NCI-H2227 (cell line): ENCODE results near the gene ODAD2.

ENCODE experiments used
- DNase-seq: peaks from one replicate; lab custom pipeline; 2025; ENCODE audit not compliant: unreplicated experiment; lab: John Stamatoyannopoulos, UW

Gene ODAD2

DNA sequence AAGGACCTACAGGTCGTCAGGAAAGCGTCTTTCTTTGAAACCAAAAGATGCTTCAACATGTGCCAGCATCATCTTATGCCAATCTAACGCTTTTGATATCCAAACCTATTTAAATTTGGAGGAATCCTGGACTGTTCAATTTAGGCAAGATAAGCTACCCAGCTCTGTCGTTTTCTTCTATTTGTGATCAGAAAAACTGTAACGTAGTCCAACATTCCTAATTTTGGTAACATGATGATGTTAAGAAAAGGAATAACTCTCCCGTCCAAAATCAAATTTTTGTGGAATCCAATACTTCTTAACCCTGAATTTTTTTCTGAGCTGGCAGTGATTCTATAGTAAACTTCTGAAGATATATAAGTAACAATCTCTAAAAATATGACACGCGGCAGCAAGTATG is 160.0 kb downstream of the ODAD2 start:
- no peak for DNase-seq

DNA sequence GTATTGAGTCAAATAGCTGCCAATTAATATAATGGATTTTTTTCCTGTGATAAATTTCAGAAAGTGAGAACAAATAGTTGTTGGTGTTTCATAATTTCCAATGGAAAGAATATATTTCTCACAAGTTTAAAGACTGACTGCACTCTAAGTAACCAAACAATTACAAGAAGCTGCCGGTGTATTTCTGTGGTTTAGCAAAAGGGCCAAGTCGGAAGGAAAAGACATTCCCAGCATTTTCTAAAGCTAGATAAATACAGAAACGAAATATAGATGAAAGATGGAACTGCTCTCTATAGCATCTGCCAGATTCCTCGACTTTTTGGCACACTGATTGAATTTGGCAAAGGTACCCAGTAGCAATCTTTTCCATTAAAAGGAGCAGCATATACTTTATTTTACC is 160.5 kb downstream of the ODAD2 start:
- no peak for DNase-seq

GRCh38 chr10:27834476-27834875 is 164.4 kb downstream of the ODAD2 start:
- no peak for DNase-seq

DNA sequence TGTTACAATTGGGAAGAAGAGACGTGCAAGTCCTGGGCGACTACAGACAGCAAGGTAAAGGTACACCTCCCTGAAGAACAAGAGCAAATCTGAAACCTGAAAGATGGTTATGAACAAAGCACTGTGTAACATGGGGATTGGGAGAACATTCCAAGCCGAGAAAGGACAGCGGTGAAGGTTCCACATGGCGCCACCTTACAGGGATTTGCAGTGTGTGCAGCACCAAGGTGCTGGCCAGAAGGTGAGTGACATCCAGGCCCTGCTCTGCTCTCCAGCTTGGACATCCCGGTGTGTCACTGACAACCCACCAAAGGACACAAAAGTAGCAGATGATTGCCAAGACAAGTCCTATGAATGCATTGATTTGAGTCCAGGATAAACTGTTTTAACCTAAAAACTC is 165.1 kb downstream of the ODAD2 start:
- DNase-seq, result no peak

- no peak for DNase-seq
Measured at GRCh38 chr10:27832826-27833225, 166.1 kb downstream of the ODAD2 start.

GRCh38 chr10:27826369-27826768 is 172.5 kb downstream of the ODAD2 start:
- DNase-seq, result no peak

GRCh38 chr10:27822301-27822700 is 176.6 kb downstream of the ODAD2 start:
- DNase-seq, result no peak

DNA sequence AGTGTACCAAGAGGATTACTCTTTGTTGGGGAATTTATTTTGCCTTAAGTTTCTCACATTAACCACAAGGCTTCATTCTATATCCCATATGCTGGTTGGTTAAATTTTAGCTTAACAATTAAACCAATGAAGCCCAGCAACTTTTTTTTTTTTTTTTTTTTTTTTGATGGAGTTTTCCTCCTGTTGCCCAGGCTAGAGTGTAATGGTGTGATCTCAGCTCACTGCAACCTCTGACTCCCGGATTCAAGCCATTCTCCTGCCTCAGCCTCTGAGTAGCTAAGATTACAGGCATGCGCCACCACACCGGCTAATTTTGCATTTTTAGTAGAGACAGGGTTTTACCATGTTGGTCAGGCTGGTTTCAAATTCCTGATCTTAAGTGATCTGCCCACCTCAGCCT is 178.2 kb downstream of the ODAD2 start:
- DNase-seq, result no peak

DNA sequence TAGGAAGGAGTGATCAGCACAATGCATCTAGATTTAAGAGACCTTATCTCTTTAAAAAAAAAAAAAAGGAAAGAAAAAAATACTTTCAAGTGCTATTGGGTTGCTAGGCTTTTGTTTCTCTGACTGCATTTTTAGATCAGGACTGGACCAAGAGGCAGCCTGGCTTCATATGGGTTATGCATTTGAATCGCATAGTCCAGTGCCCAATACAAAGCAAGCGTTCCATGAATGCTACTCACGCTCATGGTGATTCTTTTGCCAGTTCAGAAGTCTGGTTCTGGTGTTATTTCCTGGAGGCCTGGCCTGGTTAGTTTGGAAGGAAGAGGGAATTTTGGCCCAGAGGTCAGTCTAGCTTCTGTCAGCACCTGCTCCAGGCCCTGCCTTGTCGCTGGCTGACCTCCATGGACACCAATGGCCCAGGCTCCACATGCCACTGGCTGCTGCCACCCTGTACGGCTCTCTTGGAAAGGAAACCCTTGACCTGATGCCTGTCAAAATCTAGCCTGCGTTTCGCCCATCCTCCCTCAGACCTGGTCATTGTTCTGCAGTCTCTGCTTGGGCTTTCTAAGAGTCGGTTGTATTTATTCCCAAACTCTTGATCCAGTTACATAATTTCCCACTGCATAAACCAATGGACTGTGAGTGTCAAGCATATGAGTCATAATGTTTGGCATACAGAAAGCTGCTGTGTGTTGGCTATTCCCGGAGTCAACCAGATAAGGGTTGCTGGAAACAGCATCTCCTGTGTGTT is 178.9 kb downstream of the ODAD2 start:
- no peak for DNase-seq

DNA sequence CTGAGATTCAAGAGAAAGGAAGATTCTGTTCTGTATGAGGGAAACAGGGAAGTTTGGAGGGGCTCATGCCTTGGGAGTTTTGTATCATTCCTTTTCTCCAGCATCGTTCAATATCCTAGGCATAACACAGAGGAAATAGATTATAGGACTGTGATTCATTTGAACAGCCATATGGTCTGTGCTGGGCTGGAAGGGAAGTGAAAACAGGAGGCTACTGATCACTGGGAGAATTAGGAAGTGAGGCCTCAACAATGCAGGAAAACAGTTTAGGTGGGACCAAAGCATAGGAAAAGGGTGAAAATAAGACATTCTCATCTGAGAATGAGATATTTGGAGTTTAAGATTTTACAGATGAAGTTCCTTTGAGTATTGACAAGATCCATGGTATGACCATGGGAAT is 182.6 kb downstream of the ODAD2 start:
- DNase-seq, result no peak

GRCh38 chr10:27815846-27816245 is 183.0 kb downstream of the ODAD2 start:
- DNase-seq, result no peak

DNA sequence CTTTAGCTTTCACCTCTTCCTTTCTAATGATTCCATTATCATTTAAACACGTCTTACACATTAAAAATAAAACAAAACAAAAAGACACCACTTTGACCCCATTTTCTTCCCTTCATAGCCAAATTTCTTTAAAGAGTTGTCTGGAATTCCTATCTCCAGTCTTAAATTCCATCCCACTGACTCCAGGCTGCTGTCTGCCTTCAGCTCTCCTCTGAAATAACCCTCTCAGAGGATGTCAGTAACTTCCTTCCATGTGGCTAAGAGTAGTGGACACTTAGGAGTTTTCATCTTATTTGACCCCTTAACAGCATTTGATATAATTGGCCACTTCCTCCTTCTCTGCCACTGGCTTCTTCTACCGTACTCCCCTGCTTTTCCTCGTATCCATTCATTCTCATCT is 183.6 kb downstream of the ODAD2 start:
- no peak for DNase-seq

GRCh38 chr10:27805180-27805579 is 193.7 kb downstream of the ODAD2 start:
- DNase-seq, result no peak

DNA sequence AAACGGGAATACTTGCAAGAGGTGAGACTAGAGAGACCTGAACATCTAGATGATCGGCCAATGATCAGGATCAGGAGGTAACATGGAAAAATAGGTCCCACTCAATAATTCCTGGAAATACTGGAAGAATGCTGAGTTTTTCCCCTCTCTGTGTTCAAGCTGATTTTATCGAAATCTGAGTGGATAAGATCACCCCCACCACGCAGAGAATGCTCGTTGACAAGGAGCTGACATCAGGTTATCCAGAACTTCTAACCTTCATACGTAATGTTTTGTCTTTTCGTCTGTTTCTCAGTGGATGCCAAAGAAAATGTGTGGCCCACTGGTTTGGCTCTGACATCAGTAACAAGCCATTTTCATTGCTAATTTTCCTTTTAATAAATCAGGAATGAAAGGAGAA is 194.7 kb downstream of the ODAD2 start:
- DNase-seq, result no peak

DNA sequence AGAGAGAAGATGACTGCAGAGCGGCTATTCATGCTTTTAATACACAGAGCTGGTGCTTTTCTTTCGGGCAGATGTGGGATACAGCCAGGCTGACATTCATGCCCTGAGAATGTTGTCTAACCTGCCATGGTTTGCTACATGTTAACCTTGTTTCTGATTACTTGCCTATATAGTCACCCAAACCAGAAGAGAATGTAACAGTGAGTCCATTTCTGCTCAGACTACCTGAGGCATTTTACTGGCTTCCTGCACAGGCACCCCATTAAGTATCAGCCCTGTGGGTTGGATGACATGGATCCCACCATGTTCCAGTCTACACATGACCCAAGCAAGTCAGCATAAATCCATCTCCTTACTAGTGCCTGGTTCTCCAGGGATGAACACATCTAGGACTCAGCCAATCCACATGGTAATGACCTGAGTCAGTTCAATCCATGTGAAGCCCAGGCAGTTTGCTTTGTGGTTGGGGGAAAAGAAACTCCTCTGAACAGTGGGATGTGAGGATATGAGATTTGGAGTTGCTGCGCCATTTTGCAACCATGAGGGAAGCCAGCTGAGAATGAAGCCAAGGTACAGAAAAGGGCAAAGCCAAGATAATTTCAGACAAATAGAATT is 197.6 kb downstream of the ODAD2 start:
- DNase-seq, result no peak

GRCh38 chr10:27799046-27799445 is 199.8 kb downstream of the ODAD2 start:
- DNase-seq, result no peak

DNA sequence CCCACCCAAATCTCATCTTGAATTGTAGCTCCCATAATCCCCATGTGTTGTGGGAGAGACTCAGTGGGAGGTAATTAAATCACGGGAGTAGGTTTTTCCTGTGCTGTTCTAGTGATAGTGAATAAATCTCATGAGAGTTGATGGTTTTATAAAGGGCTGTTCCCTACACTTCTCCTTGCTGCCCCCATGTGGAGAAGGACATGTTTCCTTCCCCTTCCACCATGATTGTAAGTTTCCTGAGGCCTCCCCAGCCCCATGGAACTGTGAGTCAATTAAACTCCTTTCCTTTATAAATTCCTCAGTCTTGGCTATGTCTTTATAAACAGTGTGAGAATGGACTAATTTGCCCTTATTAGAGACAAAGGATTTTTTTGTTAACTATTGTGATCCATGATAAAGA is 204.7 kb downstream of the ODAD2 start:
- DNase-seq, result no peak

DNA sequence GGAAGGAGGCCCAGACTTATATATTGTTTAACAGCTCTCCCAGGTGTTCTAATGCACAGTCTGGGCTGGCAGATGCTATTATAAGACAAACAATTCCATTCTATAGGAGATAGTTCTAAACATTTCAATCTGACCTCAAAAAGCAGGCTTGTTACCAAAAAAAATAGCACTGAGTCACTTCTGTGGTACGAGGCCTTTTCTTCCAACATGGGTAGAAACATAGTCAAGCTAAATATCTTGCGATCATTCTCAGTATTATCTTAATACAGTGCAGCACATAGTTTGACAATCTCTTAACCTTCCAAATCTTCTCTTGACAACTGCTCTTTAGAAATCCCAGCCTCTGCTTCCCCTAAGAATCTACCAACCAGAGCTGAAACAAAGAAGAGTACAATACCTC is 206.7 kb downstream of the ODAD2 start:
- no peak for DNase-seq

DNA sequence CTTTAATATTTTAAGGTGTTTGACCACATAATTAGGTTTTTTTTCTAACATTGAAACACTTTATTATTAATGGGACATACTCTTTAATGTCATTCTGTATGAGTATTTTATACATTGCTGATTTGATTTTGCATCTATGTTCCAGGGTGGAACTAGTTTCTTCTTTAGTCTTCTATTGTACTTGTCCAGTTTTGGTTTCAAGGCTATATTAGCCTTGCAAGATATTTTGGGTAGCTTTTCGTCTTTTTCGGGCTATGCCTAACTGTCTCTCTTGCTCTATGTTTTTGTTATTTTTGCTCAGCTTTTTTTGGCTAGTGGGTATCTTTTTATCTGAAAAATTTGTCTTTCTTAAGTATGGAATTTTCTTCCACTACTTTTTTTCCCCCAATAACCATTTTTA is 214.6 kb downstream of the ODAD2 start:
- DNase-seq, result no peak

GRCh38 chr10:27783660-27784059 is 215.2 kb downstream of the ODAD2 start:
- peak; percentile 23 for DNase-seq

- DNase-seq, result no peak
Measured at GRCh38 chr10:27779462-27780015, 219.3 kb downstream of the ODAD2 start.

GRCh38 chr10:27774831-27775230 is 224.0 kb downstream of the ODAD2 start:
- DNase-seq, result no peak

- DNase-seq, result no peak
Measured at GRCh38 chr10:27771231-27771630, 227.6 kb downstream of the ODAD2 start.
